HG03039 (cell line): ENCODE data around the gene RBM4B.

Experiments
- ATAC-seq: cut with Tn5 transposase; IDR thresholded peaks from one replicate; pipeline ENCODE4 v1.9.1; 2021; ENCODE audit warnings: mild to moderate bottlenecking, moderate library complexity; ENCODE audit not compliant: unreplicated experiment

The RBM4B gene

GRCh38 chr11:66616379-66617154, 61.1 kb downstream of the RBM4B start, which contains the start of gene RBM14:
Gene RBM14 (plus strand): TSS chr11:66616630. CDS start chr11:66616721, 91 bp downstream.
- peak; percentile 84 for ATAC-seq
